Sigmoid colon (tissue), 4 donors: ENCODE results near the gene TMPRSS11D.

ENCODE experiments used
- CTCF ChIP-seq, 4 experiments: fragments of 450-650 bp in 3 of 4; fragments of 200-600 bp in 1 of 4; IDR thresholded peaks; one replicate each; pipeline ENCODE4 v1.5.1; 2016 to 2019; ENCODE audit warnings: antibody characterized with exemption in 4 of 4, mild to moderate bottlenecking in 3 of 4, moderate library complexity in 2 of 4
- POLR2A ChIP-seq, 2 donors: fragments of 450-650 bp; IDR thresholded peaks; one replicate each; pipeline ENCODE4 v1.6.1; 2016; ENCODE audit warnings: antibody characterized with exemption in 2 of 2, mild to moderate bottlenecking in 2 of 2, moderate library complexity in 2 of 2
- POLR2AphosphoS5 ChIP-seq, 4 donors: sonication (generic); formaldehyde crosslinking; IDR thresholded peaks; one replicate each; pipeline ENCODE4 v1.6.1; 2017; ENCODE audit warnings: antibody characterized with exemption in 4 of 4

DNA sequence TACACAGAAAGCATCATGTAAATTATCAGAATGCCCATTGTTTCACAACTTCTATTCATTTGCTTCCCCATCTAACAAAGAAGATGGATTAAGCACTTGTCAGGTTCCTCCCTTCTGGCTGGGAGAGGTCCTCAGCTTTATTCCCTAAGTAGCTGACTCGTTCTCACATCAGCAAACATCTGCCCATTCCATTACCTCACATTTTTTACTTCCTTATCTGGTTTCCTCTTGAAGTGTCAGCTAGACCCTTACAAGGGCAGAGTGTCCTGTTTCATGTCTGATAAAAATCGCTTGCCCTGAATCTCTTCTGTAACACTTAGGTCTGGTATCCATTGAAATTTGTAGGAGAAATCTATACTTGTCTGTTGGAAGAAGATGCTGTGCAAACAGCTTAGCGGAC is 44.7 kb upstream of the TMPRSS11D start:
- TF ChIP-seq POLR2A (IDR thresholded peaks at IDR 0.05): no peak
- TF ChIP-seq CTCF (IDR thresholded peaks at IDR 0.05): no peak
- TF ChIP-seq POLR2AphosphoS5 (IDR thresholded peaks at IDR 0.05): no peak
